Astrocyte of the cerebellum (primary cell): ENCODE results near the gene NSMF.
A peak's percentile ranks its signal among the peaks of the same experiment; 100 is the strongest.

Experiments used
- DNase-seq: peaks from one replicate; pipeline ENCODE4 v3.0.0-alpha.2; 2011; ENCODE audit warnings: low read depth
- H3K4me3 ChIP-seq: 2 replicates; pipeline ENCODE4 v1.5.1; 2011; ENCODE audit warnings: mild to moderate bottlenecking, low read depth, low read length, moderate library complexity
- CTCF ChIP-seq: IDR thresholded peaks from 2 replicates; pipeline ENCODE4 v1.5.1; 2012; ENCODE audit warnings: low read length, low read depth, moderate library complexity, mild to moderate bottlenecking; ENCODE audit errors: missing control alignments
- in situ Hi-C: cut with HindIII; loops from 2 replicates; pipeline ENCODE4 v1.10.0; 2017; ENCODE audit warnings: low sequenced_read_pairs

Gene NSMF

GRCh38 chr9:137464291-137464999, 5.3 kb upstream of the NSMF start:
- no peak overlapping the region for H3K4me3 ChIP-seq
- in situ Hi-C loops: no loop called here
- no peak for DNase-seq
- TF ChIP-seq CTCF: no peak

- no peak for DNase-seq
- H3K4me3 ChIP-seq: no peak overlapping the region
- TF ChIP-seq CTCF: no peak
- in situ Hi-C loops: no loop called here
Measured at GRCh38 chr9:137463931-137464290, 4.8 kb upstream of the NSMF start.

- TF ChIP-seq CTCF: no peak
- DNase-seq: no peak
- in situ Hi-C loops: no loop called here
- no peak overlapping the region for H3K4me3 ChIP-seq
Measured at GRCh38 chr9:137462986-137463930, 4.1 kb upstream of the NSMF start.

GRCh38 chr9:137462396-137462985, 3.4 kb upstream of the NSMF start:
- in situ Hi-C loops: no loop called here
- no peak overlapping the region for H3K4me3 ChIP-seq
- DNase-seq: no peak
- TF ChIP-seq CTCF: no peak

- in situ Hi-C loops: no loop called here
- H3K4me3 ChIP-seq: no peak overlapping the region
- DNase-seq: no peak
- peak; percentile 2 for TF ChIP-seq CTCF
Measured at GRCh38 chr9:137461663-137462395, 2.7 kb upstream of the NSMF start.

- in situ Hi-C loops: no loop called here
- no peak for TF ChIP-seq CTCF
- no peak for DNase-seq
- no peak overlapping the region for H3K4me3 ChIP-seq
Measured at GRCh38 chr9:137461316-137461662, 2.2 kb upstream of the NSMF start.
